Stimulated activated CD8-positive, alpha-beta memory T cell treated with anti-CD3 and anti-CD28 coated beads, Interleukin-2, amount 100 ng/mL, for 48 hours (primary cell): ENCODE results near the gene MAP1LC3B.

ENCODE experiments used
- DNase-seq, 2 donors: peaks; one replicate each; pipeline ENCODE4 v3.0.0-alpha.2; 2020; ENCODE audit warnings: low read depth in 2 of 2

MAP1LC3B gene

DNA sequence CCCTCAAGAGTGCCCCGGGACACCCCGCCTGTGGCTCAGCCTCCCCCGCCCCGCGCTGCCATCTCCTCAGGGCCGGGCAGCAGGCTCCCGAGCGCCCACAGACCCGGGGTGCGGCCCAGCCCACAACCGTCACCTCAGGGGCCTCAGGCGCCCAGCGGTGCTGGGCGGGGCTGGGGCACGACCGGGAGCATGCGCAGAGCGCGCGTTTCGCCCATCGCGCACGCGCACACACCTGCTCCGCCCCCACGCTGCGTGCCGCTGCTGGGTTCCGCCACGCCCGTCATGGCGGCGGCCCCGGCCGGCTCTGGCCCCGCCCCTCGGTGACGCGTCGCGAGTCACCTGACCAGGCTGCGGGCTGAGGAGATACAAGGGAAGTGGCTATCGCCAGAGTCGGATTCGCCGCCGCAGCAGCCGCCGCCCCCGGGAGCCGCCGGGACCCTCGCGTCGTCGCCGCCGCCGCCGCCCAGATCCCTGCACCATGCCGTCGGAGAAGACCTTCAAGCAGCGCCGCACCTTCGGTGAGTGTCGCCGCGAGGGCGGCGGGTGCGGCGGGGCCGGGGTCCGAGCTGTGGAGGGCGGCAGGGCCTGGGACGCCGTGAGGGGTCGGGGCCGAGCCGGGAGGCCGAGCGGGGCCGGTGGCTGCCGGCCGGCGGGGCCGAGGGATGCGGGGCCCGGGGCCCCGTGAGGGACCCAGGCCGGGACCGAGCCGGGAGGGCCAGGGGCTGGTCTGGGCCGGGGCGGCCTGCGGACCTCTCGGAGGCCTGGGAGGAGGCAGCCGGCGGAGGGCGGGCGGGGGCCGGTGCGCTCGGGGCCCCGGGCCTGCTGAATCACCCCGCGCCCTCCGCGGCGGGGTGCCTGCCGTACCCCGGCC is at the start of gene MAP1LC3B:
TSS of gene MAP1LC3B (plus strand) at position 387 of the 871 bp plus-strand sequence. CDS start at position 479, 92 bp downstream.
- peak; percentile 96 to 98 for DNase-seq

GRCh38 chr16:87342504-87342903 is 49.6 kb upstream of the MAP1LC3B start:
- no peak for DNase-seq

GRCh38 chr16:87342978-87343752 is 49.0 kb upstream of the MAP1LC3B start:
- no peak for DNase-seq

GRCh38 chr16:87343753-87344050 is 48.4 kb upstream of the MAP1LC3B start:
- no peak for DNase-seq

GRCh38 chr16:87344165-87344930 is 47.8 kb upstream of the MAP1LC3B start:
- no peak for DNase-seq

DNA sequence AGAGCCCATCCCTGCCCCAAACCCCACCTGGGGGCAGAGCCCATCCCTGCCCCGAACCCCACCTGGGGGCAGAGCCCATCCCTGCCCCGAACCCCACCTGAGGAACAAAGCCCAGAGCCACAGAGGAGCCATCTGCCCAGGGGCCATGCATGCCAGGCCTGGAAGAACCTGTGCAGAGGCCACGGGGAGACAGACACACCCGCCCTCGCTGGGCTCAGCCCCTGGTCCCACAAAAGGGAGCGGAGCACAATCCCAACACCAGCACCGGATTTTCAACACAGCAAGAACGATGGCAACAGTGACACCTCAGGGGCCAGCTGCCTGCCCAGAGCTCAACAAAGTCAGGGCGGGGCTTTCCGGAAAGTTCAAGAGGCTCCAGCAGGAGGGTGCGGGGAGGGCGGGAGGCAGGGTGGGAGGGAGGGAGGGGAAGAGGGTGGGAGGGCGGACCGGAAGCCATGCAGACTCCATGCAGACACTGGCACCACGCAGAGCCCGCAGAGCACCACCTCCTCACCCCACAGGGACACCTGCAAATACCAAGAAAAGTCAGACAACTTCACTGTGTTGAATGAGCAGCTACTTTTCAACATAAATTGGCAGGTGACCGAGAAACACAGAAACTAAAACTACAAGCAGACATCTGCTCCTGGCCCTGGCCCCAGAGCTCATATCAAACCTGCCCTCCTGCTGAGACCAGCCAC is 47.1 kb upstream of the MAP1LC3B start:
- DNase-seq = peak; percentile 4 to 37

GRCh38 chr16:87345726-87346424 is 46.3 kb upstream of the MAP1LC3B start:
- DNase-seq = no peak

DNA sequence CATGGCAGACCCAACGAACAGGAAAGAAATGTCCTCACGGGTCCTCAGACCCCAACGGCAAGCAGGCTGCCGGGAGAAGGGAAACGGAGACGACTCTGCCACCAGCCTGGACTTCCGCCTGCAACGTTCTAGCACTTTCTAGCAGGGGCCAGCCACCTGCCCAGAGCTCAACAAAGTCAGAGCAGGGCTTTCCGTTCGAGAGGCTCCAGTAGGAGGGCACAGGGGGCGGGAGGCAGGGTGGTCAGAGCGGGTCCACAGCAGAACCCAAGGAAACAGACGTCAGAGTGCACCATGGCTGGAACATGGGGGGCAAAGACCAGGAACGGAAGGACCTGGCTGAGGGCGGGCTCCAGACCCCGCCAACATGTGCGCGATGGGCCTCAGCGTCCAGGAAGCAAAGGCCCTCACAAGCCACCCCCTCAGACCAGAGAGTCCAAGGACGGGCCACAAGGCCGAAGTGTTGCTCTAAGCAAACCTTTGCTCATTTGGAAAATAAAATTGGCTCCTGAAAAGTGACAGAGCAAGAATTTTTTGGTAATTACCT is 45.5 kb upstream of the MAP1LC3B start:
- no peak for DNase-seq

- DNase-seq = no peak
Observed at GRCh38 chr16:87347932-87348615, 44.1 kb upstream of the MAP1LC3B start.

DNA sequence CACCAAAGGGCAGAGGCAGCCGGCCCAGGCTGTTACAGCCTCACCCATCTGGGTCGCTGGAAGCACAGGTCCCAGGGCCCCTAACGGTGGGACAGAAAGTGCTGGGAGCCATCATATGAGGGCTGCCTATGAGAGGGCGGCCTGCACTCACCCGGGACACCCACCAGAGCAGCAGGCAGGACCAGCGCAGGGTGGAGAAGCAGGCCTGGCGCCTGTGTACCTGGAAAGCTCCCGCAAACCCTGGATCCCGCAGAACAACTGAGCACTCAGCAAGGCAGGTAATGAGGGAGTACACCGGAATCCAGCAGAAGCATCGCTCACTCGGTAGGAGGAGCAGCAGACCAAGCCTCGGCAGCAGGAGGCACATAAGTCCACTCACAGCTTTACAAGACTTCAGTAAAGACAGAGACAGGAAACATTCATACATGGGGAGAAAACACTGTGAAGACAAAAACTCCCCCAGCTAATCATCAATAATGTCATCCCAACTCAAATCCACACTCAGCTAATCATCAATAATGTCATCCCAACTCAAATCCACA is 43.4 kb upstream of the MAP1LC3B start:
- DNase-seq = no peak

GRCh38 chr16:87350031-87350430 is 42.1 kb upstream of the MAP1LC3B start:
- no peak for DNase-seq

DNA sequence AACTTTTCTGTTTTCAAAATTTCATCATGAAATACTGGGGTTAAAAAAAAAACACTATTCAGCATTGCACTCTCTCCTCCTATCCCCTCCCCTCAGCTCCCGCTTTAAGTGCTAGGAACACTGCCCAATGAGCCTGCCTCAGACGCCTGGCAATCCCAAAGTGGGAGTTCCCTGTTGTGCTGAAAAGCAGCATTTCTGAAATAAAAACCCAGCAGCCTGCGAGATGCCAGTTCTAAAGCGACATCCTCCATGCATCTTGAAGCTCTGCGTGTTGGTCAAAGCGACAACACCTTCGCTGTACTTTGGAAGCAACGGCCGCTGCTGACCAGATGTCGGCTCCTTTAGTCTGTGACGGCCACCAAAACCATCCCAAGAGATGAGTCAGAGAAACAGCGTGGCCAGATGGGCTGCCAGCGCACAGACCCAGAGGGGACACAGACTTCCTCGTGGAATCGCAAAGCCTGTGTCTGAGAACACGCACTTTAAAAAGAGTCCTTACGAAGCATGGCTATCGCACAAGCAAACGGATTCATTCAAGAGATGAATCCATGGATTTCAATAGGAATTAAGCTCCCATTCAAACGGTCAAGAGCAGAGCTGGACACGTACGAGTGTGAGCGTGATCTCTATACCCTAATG is 41.3 kb upstream of the MAP1LC3B start:
- no peak for DNase-seq

- no peak for DNase-seq
Observed at GRCh38 chr16:87351320-87351698, 40.8 kb upstream of the MAP1LC3B start.

DNA sequence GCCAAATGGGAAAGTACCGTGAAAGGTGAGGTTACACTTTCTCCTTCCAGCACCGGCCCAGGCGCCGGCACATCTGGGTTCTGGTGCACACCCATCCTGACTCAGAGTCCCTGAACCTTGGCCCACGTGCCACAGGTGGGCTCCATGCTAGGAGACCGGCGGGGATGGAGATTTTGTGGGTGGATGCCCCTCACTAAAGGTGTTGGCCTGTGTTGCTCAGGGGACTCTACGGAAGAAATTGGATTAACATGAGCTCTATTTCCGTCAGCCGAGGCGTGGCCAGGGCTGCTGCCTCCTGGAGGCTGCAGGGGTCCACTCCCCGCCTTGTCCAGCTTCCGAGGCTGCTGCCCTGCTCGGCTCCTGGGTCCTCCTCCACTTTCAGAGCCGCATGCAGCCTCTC is 39.3 kb upstream of the MAP1LC3B start:
- no peak for DNase-seq

DNA sequence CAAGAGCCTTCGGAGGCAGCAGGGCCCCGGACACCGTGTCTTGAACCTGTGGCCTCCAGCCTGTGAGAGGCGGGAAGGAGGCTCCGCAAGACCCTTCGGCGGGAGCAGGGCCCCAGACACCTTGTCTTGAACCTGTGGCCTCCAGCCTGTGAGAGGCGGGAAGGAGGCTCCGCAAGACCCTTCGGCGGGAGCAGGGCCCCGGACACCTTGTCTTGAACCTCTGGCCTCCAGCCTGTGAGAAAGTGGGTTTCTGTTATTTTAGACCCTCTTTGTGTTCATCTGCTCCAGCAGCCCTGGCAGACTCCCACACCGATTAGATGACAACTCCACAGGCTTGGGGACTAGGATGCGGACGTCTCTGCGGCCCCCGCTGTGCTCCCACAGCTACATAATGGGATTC is 38.5 kb upstream of the MAP1LC3B start:
- DNase-seq = no peak

- no peak for DNase-seq
Observed at GRCh38 chr16:87356491-87356853, 35.7 kb upstream of the MAP1LC3B start.

DNA sequence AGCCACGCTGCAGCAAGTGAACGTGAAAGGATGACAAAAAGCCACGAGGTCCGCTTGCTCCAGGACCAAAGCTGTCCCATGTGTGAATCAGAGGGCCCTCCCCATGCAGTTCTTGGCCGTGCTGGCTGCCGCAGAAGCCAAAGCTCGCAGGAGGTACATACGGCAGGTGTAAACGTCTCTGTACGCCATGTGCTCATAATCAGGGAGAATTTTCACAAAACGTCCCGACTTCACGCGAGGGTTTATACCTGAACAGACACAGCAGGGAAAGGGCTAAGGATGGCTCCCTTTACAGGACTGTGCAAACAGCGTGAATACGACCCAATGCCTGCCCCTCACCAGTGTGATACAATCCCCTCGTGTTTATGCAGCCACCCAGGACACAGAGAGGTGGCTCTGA is 33.9 kb upstream of the MAP1LC3B start:
- no peak for DNase-seq

DNA sequence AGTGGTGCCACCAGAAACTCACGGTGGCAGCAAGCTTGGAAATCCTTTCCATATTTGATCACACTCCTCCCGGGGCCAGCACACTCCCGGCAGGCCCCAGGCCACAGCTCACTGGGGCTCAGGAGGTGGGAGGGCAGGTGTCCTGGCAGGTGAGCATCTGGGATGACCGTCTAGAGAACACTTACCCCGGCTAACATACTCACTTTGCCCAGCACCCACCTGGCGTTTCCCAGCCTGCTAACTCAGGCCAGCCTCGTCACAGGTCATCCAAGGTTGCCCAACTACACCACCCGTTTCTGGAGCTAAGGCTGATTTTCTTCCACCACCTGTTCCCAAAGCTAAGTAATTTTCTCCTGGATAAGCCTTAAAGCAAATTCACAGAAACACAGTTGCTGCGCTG is 33.4 kb upstream of the MAP1LC3B start:
- no peak for DNase-seq

GRCh38 chr16:87359121-87359520 is 33.0 kb upstream of the MAP1LC3B start:
- DNase-seq = no peak
